Islet precursor cell (in vitro differentiated cells): ENCODE results near the gene FAM78A.
"Not testable (repeated sequence)": the region's sequence is repeated elsewhere in the genome, so short reads cannot be mapped to it uniquely, and the experiment has no call there.

Experiments
- DNase-seq: peaks from one replicate; pipeline ENCODE4 v3.0.0-alpha.2; 2018

The FAM78A gene

GRCh38 chr9:131280660-131281059 lies 4.3 kb upstream of the FAM78A start:
- DNase-seq, result no peak

GRCh38 chr9:131279863-131280570 lies 3.7 kb upstream of the FAM78A start:
- no peak for DNase-seq

- no peak for DNase-seq
Observed at GRCh38 chr9:131279196-131279862, 3.0 kb upstream of the FAM78A start.

- DNase-seq, result no peak
Observed at GRCh38 chr9:131278702-131279111, 2.4 kb upstream of the FAM78A start.

- peak; percentile 93 for DNase-seq
Observed at GRCh38 chr9:131277910-131278701, 1.8 kb upstream of the FAM78A start.

GRCh38 chr9:131277287-131277909 lies 1.1 kb upstream of the FAM78A start:
- DNase-seq, result no peak

- DNase-seq, result no peak
Observed at GRCh38 chr9:131276891-131277286, 579 bp upstream of the FAM78A start.

GRCh38 chr9:131275332-131276093 lies 797 bp downstream of the FAM78A start:
- peak; percentile 69 for DNase-seq

- no peak for DNase-seq
Observed at GRCh38 chr9:131274674-131275331, 1.5 kb downstream of the FAM78A start.

- no peak for DNase-seq
Observed at GRCh38 chr9:131273856-131274673, 2.2 kb downstream of the FAM78A start.

GRCh38 chr9:131273146-131273855 lies 3.0 kb downstream of the FAM78A start:
- peak; percentile 48 for DNase-seq

GRCh38 chr9:131272212-131272611 lies 4.1 kb downstream of the FAM78A start:
- no peak for DNase-seq

GRCh38 chr9:131271506-131271931 lies 4.8 kb downstream of the FAM78A start:
- peak; percentile 35 for DNase-seq

- DNase-seq, result not testable (repeated sequence)
Observed at GRCh38 chr9:131271016-131271273, 5.4 kb downstream of the FAM78A start.

- DNase-seq, result peak; percentile 45
Observed at GRCh38 chr9:131270171-131271015, 5.9 kb downstream of the FAM78A start.

GRCh38 chr9:131266266-131267229 lies 9.8 kb downstream of the FAM78A start:
- DNase-seq, result peak; percentile 48

- DNase-seq, result peak; percentile 51
Observed at GRCh38 chr9:131264231-131264630, 12.1 kb downstream of the FAM78A start.

- peak; percentile 45 for DNase-seq
Observed at GRCh38 chr9:131263701-131264100, 12.6 kb downstream of the FAM78A start.
